Fibroblast of peridontal ligament (primary cell): ENCODE measurements around the gene SDK1.

Experiments used
- DNase-seq: peaks from one replicate; pipeline ENCODE4 v3.0.0-alpha.2; 2010; ENCODE audit errors: extremely low read depth

Gene SDK1

GRCh38 chr7:4102231-4102841 is 801.3 kb downstream of the SDK1 start:
- no peak for DNase-seq

DNA sequence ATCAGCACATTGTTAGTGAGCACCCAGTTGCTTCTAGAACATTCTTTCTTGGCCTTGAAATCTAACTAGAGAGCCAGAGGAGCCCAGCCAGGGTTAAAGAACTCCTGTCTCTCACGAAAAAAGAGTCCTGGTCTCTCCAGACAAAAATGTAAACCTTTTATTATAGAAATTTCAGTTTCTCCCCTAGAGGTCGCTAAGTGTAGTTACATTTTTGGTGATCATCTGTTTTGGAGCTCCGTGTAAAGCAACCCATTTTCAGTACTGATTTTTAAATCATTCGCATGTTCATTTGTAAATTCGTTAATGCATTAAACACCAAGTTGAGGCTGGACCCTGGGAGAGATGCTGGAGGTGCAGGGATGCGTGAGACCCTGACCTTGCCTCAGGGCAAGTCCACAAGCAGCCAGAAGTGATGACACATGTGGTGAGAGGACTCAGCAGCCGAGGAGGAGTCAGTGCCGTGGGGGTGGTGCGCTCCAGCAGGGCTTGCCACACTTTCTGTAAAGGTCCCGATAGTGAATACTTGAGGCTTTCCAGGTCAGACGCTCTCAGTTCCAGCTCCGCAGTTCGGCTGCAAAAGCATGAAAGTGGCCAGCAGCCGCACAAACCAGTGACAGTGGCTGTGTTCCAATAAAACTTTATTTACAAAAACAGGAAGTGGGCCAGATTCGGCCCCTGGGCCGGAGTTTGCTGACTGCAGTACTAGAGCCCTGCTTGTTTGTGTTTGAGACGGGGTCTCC is 802.5 kb downstream of the SDK1 start:
- no peak for DNase-seq

DNA sequence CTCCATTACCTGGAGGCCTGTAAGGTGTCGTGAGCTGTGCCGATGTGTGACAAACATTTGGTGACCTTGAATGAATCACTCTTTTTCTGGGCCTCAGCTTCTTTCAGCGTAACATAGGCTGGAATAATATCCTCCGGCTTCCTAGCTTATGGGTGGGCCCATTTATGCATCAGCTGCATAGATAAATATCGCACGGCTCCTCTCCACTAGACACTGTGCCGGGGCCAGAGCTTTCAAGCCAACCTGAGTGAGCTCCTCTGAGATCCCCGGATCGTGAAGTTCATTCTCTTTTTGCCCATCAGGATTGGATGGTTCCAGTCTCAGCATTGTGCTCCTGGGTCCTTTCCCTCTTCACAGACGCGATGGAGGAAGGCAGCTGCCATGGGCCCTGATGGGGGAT is 806.8 kb downstream of the SDK1 start:
- DNase-seq, result no peak

GRCh38 chr7:4108951-4109350 is 807.9 kb downstream of the SDK1 start:
- no peak for DNase-seq

DNA sequence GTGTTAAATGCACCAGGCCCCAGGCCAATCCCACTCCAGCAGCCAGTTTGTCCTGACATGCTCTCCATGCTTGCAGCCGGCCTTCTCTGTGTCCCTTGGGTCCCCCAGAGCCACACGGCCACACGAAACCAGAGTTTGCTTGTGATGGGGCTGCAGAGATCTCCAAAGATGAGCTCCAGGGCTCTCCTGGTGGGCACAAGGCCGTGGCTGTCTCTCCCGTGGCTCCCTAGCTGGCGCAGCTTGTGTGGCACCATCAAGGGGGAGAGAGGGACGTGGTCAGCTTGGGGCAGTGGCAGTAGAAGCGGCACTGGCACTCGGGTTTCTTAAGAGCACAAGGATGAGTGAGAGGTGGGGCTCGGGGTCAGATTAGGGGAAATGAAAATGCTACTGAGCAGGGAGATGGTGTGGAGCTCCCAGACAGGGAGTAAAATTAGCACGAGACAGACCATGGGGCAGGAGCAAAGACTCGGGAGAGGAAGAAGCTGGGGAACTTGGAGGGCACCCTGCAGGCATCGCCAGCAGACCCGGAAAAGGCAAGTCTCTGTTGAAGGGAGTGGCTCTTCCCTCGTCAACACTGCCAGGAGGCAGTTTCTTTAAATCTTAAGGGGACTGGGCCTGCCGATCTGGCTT is 808.5 kb downstream of the SDK1 start:
- no peak for DNase-seq

DNA sequence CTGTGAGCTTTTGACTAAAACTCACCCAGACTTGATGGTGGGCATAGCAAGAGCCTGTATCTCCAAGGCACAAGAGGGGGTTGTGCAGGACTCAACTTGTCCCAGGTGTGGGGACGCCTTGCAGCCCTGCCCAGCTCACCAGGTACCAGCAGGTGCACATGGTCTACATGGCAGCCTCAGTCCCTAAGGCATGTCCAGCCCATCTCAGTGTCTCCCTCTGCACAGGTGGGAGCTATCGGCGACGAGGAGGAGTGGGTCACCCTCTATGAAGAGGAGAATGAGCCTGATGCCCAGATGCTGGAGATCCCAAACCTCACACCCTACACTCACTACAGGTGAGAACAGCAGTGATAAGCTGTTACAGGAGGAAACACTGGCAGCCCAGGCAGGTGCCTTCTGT is 809.4 kb downstream of the SDK1 start:
- DNase-seq, result no peak

DNA sequence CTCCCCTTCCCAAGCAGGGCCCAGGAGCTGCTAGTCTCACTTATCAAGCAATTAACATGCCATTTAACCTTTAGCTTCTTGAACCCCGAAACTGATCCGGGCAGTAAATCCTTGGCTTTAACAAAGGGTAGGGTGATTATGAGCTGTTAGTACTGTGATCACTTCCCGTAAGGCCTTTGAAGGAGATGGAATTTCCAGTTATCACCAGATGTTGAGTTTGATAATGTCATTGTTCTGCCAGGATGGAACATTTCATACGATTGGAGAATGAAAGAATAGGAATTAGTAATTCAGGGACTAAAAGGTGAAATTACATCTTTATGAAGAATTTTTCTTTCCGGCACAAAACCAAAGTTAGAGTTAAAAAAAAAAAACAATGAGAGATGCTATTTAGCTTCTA is 810.1 kb downstream of the SDK1 start:
- DNase-seq, result no peak

- DNase-seq, result no peak
Measured at GRCh38 chr7:4113271-4113670, 812.2 kb downstream of the SDK1 start.

GRCh38 chr7:4113976-4114375 is 812.9 kb downstream of the SDK1 start:
- no peak for DNase-seq

DNA sequence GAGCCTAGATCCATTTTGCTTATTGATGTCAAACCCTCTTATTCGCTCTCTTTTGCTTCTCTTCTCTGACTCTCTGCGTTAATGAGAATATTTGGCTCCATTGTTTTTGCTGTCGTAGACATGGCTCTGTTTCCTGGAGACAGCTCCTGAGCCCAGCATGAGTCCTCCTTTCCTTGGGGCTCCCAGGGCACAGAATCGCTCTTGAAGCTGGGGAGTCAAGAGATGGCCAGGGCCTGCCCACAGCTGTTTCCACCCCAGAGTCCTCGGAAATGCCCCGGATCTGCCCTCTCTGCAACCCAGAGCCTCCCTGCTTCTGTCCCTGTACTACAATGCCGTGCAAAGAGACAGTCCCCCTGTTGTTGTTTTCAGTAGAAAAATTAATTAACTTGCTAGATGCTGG is 814.4 kb downstream of the SDK1 start:
- no peak for DNase-seq

DNA sequence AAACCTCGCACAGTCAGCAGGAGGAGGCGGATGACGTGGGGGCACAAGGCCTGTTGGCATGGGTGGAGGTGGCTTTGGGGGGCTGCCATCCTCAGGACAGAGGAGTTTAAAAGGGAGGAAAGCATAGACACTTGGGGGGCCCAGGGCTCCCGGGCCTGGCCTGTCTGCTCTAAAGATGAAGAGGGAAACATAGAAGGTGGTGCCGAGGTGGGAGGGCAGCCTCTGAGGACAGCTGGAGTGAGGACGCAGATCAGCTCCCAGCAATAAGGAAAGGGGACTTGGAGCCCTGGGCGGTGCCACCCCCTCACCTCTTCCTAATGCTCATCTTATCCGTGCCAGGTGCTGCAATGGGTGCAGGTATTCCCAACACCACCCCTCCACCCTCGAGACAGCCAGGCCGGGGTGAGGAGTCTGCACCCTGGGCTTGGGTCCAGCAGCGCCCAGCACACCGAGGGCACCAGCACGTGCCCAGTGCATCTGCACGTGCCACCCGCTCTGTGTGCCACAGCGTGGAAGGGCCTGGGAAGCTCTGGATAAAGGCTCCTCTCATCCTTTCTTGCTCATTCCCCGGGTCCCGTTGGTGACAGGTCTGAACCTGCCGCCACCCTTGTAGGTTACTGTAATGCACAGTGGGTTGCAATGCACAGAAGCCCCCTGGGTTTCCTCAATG is 815.0 kb downstream of the SDK1 start:
- DNase-seq, result no peak

DNA sequence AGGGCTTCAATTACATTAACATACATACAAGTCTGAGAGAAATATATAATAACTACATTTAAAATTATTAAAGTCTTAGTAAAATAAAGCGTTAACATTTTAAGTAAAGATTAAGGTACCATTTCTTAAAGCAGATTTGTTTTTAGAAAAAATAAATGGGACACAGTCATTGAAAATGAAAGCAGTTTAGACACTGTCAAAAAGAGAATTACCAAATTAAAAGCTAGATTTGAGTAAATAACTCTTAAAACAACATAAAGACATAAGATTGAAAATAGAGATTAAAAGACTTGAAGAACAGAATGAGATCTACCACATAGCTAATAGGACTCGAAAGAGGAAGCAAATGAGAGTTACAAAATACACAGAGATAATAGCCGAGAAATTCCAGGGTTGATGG is 818.8 kb downstream of the SDK1 start:
- DNase-seq, result no peak

GRCh38 chr7:4123346-4123745 is 822.3 kb downstream of the SDK1 start:
- no peak for DNase-seq

- DNase-seq, result no peak
Measured at GRCh38 chr7:4123823-4124222, 822.8 kb downstream of the SDK1 start.

GRCh38 chr7:4124556-4125477 is 823.8 kb downstream of the SDK1 start:
- DNase-seq, result no peak

GRCh38 chr7:4127909-4128560 is 827.0 kb downstream of the SDK1 start:
- no peak for DNase-seq

GRCh38 chr7:4129481-4130122 is 828.5 kb downstream of the SDK1 start:
- DNase-seq, result no peak

DNA sequence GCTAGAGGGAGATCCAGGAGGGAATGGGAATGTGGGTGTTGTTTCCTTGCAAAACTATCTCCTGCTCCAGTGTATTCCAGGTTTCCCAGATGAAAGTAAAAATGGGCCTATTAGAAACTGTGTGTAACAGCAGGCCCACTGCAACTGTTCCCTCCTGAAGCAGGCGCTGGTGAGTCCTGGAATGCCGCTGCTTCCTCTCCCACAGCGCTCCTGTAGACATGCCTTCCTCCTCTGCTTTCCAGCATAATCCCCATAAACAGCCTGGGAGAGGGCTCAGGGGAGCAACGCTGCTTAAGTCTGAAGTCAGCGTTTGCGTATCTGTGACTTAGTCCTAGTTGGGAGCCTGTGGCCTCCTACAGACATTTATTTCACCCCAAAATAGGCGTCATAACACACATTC is 830.0 kb downstream of the SDK1 start:
- DNase-seq, result no peak

- no peak for DNase-seq
Measured at GRCh38 chr7:4132221-4132620, 831.2 kb downstream of the SDK1 start.

GRCh38 chr7:4133491-4134044 is 832.5 kb downstream of the SDK1 start:
- DNase-seq, result no peak
